CD4-positive, alpha-beta T cell (primary cell): ENCODE results near the gene SENP6. TPM values are rescaled to one million over a fixed set of nuclear protein-coding genes. Genes with fewer than 3 reads are reported as not detected.

ENCODE experiments used
- ATAC-seq: fragments of 200-7000 bp; cut with Tn5 transposase; one replicate; pipeline ENCODE4 v1.10.0; 2022; ENCODE audit warnings: mild to moderate bottlenecking; ENCODE audit not compliant: poor library complexity
- CTCF ChIA-PET: fragments of 350-600 bp; sonication (Branson Sonifier 250); formaldehyde crosslinking; loops from one replicate; lab custom pipeline; 2021; ENCODE audit warnings: antibody characterized with exemption, inconsistent platforms; lab: Charles Lee
- POLR2A ChIA-PET: fragments of 350-600 bp; sonication (Branson Sonifier 250); formaldehyde crosslinking; loops from one replicate; lab custom pipeline; 2021; ENCODE audit warnings: antibody characterized with exemption, inconsistent platforms; lab: Charles Lee
- DNase-seq, 14 experiments: peaks; one replicate each; pipeline ENCODE4 v3.0.0-alpha.2; 2013 to 2020; ENCODE audit warnings: mixed read lengths in 2 of 14
- H3K27ac ChIP-seq, 2 donors: one replicate each; pipeline versions ENCODE4 v1.5.1 to v1.7.0; 2013; ENCODE audit warnings: low read length in 2 of 2, low read depth in 1 of 2, mild to moderate bottlenecking in 1 of 2
- H3K27me3 ChIP-seq, 2 experiments: 1 replicate in 1 of 2; 2 replicates in 1 of 2; pipeline versions ENCODE4 v1.6.1 to v1.7.0; 2013; ENCODE audit warnings: low read length in 2 of 2, control low read depth in 1 of 2, mild to moderate bottlenecking in 1 of 2, moderate library complexity in 1 of 2; ENCODE audit not compliant: insufficient read depth in 2 of 2, control insufficient read depth in 1 of 2
- H3K36me3 ChIP-seq: one replicate; pipeline ENCODE4 v1.6.1; 2013; ENCODE audit warnings: low read length, control low read depth; ENCODE audit not compliant: insufficient read depth
- H3K4me1 ChIP-seq: one replicate; pipeline ENCODE4 v1.6.1; 2013; ENCODE audit warnings: low read length, control low read depth; ENCODE audit not compliant: insufficient read depth
- H3K4me3 ChIP-seq: one replicate; pipeline ENCODE4 v1.5.1; 2013; ENCODE audit warnings: mild to moderate bottlenecking, low read length, moderate library complexity
- H3K9me3 ChIP-seq, 2 experiments: 1 replicate in 1 of 2; 2 replicates in 1 of 2; pipeline versions ENCODE4 v1.6.1 to v1.7.0; 2013; ENCODE audit warnings: low read length in 2 of 2, mild to moderate bottlenecking in 2 of 2, control low read depth in 1 of 2, moderate library complexity in 1 of 2; ENCODE audit not compliant: control insufficient read depth in 1 of 2, insufficient read depth in 1 of 2
- H3K27ac Mint-ChIP-seq: one replicate; pipeline ENCODE4 v1.8.0; 2020; ENCODE audit warnings: mixed read lengths
- H3K27me3 Mint-ChIP-seq: one replicate; pipeline ENCODE4 v1.8.0; 2021; ENCODE audit warnings: mixed read lengths
- H3K36me3 Mint-ChIP-seq: one replicate; pipeline ENCODE4 v1.8.0; 2021; ENCODE audit warnings: low read depth, mixed read lengths
- H3K4me1 Mint-ChIP-seq: one replicate; pipeline ENCODE4 v1.8.0; 2021; ENCODE audit warnings: low read depth, mixed read lengths
- H3K4me3 Mint-ChIP-seq: one replicate; pipeline ENCODE4 v1.8.0; 2020; ENCODE audit warnings: mild to moderate bottlenecking, mixed read lengths
- H3K9me3 Mint-ChIP-seq: one replicate; pipeline ENCODE4 v1.8.0; 2020; ENCODE audit warnings: mixed read lengths
- CTCF ChIP-seq: fragments of 200-600 bp; IDR thresholded peaks from one replicate; pipeline ENCODE4 v1.8.0; 2022; ENCODE audit warnings: antibody characterized with exemption, mild to moderate bottlenecking
- intact Hi-C, 2 experiments: fragments of 100-400 bp; cut with DNase I in 1 of 2; cut with micrococcal nuclease in 1 of 2; formaldehyde crosslinking; loops; one replicate each; pipeline versions ENCODE4 v1.15.1 to v1.9.0; 2023 to 2025; cut with DNase I, micrococcal nuclease
- total RNA-seq, 174 experiments: library from RNA in 2 of 174; stranded (reverse) in 2 of 174; gene quantifications; one replicate each; pipeline ENCODE4 v1.2.3 and lab custom pipeline; 2021 to 2026

SENP6 gene
- total RNA-seq, 2 experiments from 2014 or later, result 82.0 to 94.8 TPM

GRCh38 chr6:75747152-75747992, 145.7 kb downstream of the SENP6 start:
- Histone ChIP-seq H3K36me3 (no peaks in the 10 kb centered on the region), H3K4me3 (no peak overlapping the region), H3K27me3 (peaks cover 15 to 54% of the 10 kb centered on the region in 2 experiments), H3K4me1 (peaks cover 8% of the 10 kb centered on the region), H3K27ac (no peak overlapping the region), H3K9me3 (peaks cover 0 to 5% of the 10 kb centered on the region in 2 experiments)
- ChIA-PET CTCF (no interaction called here), POLR2A (no interaction called here)
- H3K4me3 Mint-ChIP-seq, result peak overlapping the region; percentile 49
- intact Hi-C loops, result no loop called here
- no peak overlapping the region for H3K27ac Mint-ChIP-seq
- ATAC-seq (no peak), DNase-seq (no peak)
- no peak for TF ChIP-seq CTCF
- peaks cover 10% of the 10 kb centered on the region for H3K4me1 Mint-ChIP-seq
- peaks cover 5% of the 10 kb centered on the region for H3K36me3 Mint-ChIP-seq
- peaks cover 73% of the 10 kb centered on the region for H3K27me3 Mint-ChIP-seq
- H3K9me3 Mint-ChIP-seq, result no peaks in the 10 kb centered on the region

- peak; percentile 12 for ATAC-seq
- ChIA-PET CTCF (no interaction called here), POLR2A (no interaction called here)
- Histone ChIP-seq H3K27ac (no peak overlapping the region), H3K36me3 (no peaks in the 10 kb centered on the region), H3K4me3 (peak overlapping the region; percentile 74), H3K4me1 (peaks cover 8% of the 10 kb centered on the region), H3K27me3 (peaks cover 15 to 58% of the 10 kb centered on the region in 2 experiments), H3K9me3 (peaks cover 0 to 5% of the 10 kb centered on the region in 2 experiments)
- intact Hi-C loops, result no loop called here
- Mint-ChIP-seq H3K36me3 (peaks cover 5% of the 10 kb centered on the region), H3K9me3 (no peaks in the 10 kb centered on the region), H3K4me1 (peaks cover 10% of the 10 kb centered on the region), H3K4me3 (peak overlapping the region; percentile 87), H3K27me3 (peaks cover 79% of the 10 kb centered on the region), H3K27ac (no peak overlapping the region)
- DNase-seq, result no peak
- TF ChIP-seq CTCF, result no peak
Observed at GRCh38 chr6:75748003-75748742, 146.5 kb downstream of the SENP6 start.

GRCh38 chr6:75748743-75749538, 147.3 kb downstream of the SENP6 start, which contains the start of gene MYO6:
TSS of gene MYO6 (plus strand) at chr6:75749239. CDS start at chr6:75817548, 68,309 bp downstream.
- intact Hi-C loops, result no loop called here
- H3K4me3 ChIP-seq, result peak within 1 kb of the TSS; percentile 74
- POLR2A ChIA-PET, result no interaction called here
- no peak within 1 kb of the TSS for H3K27ac ChIP-seq
- peaks cover 15 to 54% of the 10 kb centered on the region in 2 experiments for H3K27me3 ChIP-seq
- peak within 1 kb of the TSS; percentile 96 for H3K4me3 Mint-ChIP-seq
- no peak within 1 kb of the TSS for H3K27ac Mint-ChIP-seq
- no peak for TF ChIP-seq CTCF
- peaks cover 10% of the 10 kb centered on the region for H3K4me1 Mint-ChIP-seq
- ATAC-seq (peak; percentile 66), DNase-seq (peak in 12 of 14 experiments; percentile 0 to 67 (median 25))
- peaks cover 8% of the 10 kb centered on the region for H3K4me1 ChIP-seq
- CTCF ChIA-PET, result no interaction called here
- H3K9me3 ChIP-seq, result peaks cover 0 to 5% of the 10 kb centered on the region in 2 experiments
- peaks cover 79% of the 10 kb centered on the region for H3K27me3 Mint-ChIP-seq
- H3K9me3 Mint-ChIP-seq, result no peaks in the 10 kb centered on the region
- H3K36me3 Mint-ChIP-seq, result peaks cover 5% of the 10 kb centered on the region
- no peaks in the 10 kb centered on the region for H3K36me3 ChIP-seq
